HG03354 (cell line): ENCODE results near the gene SH2D3A.
"Not testable (repeated sequence)": the region's sequence is repeated elsewhere in the genome, so short reads cannot be mapped to it uniquely, and the experiment has no call there.

Experiments used
- ATAC-seq: cut with Tn5 transposase; IDR thresholded peaks from one replicate; pipeline ENCODE4 v1.9.1; 2021; ENCODE audit warnings: mild to moderate bottlenecking; ENCODE audit not compliant: unreplicated experiment, poor library complexity, severe bottlenecking

The SH2D3A gene

GRCh38 chr19:6711605-6712004, 55.6 kb downstream of the SH2D3A start:
- no peak for ATAC-seq

- ATAC-seq, result no peak
These were observed 56.2 kb downstream of the SH2D3A start for GRCh38 chr19:6711078-6711361.

GRCh38 chr19:6710273-6711077, 56.8 kb downstream of the SH2D3A start:
- ATAC-seq, result no peak

- no peak for ATAC-seq
These were observed 57.7 kb downstream of the SH2D3A start for GRCh38 chr19:6709549-6709948.

- not testable (repeated sequence) for ATAC-seq
These were observed 58.3 kb downstream of the SH2D3A start for GRCh38 chr19:6708913-6709312.

GRCh38 chr19:6708346-6708745, 58.9 kb downstream of the SH2D3A start:
- no peak for ATAC-seq

GRCh38 chr19:6707658-6708018, 59.6 kb downstream of the SH2D3A start:
- ATAC-seq, result no peak

- ATAC-seq, result no peak
These were observed 60.1 kb downstream of the SH2D3A start for GRCh38 chr19:6707011-6707657.

- ATAC-seq, result no peak
These were observed 60.6 kb downstream of the SH2D3A start for GRCh38 chr19:6706633-6706958.

GRCh38 chr19:6705931-6706632, 61.2 kb downstream of the SH2D3A start:
- no peak for ATAC-seq
